ENCODE results near the gene SDK1.

The SDK1 gene

GRCh38 chr7:3300651-3301448 is at the start of gene SDK1:
TSS of gene SDK1 (plus strand) at chr7:3301252. CDS start at chr7:3301587, 335 bp downstream.
- H2AFZ ChIP-seq = peak within 1 kb of the TSS; percentile 86
- H3K4me3 ChIP-seq (ENCODE audit: low read depth, low read length) = peak within 1 kb of the TSS; percentile 48
- H3K4me2 ChIP-seq (ENCODE audit: low read length) = peak within 1 kb of the TSS; percentile 80
- H3K36me3 ChIP-seq (ENCODE audit: control insufficient read depth, insufficient read depth, low read length) = no peaks in the 10 kb centered on the region
- peaks cover 6% of the 10 kb centered on the region for H3K4me1 ChIP-seq
- H3K9me3 ChIP-seq (ENCODE audit: control insufficient read depth, low read length) = no peaks in the 10 kb centered on the region
- H3K79me2 ChIP-seq = no peaks in the 10 kb centered on the region
- TF ChIP-seq CTCF (IDR thresholded peaks at IDR 0.05) = peak; percentile 92
- peak within 1 kb of the TSS; percentile 31 for H3K27ac ChIP-seq
- no peak within 1 kb of the TSS for H3K9ac ChIP-seq
- no peaks in the 10 kb centered on the region for H3K27me3 ChIP-seq (ENCODE audit: control insufficient read depth, insufficient read depth, low read length)

GRCh38 chr7:3254718-3255117 is 46.3 kb upstream of the SDK1 start:
- Histone ChIP-seq H3K9me3 (ENCODE audit: control insufficient read depth, low read length) (no peaks in the 10 kb centered on the region), H3K79me2 (no peaks in the 10 kb centered on the region), H3K9ac (no peak overlapping the region), H3K4me3 (ENCODE audit: low read depth, low read length) (no peak overlapping the region), H3K27me3 (ENCODE audit: control insufficient read depth, insufficient read depth, low read length) (no peaks in the 10 kb centered on the region), H3K4me2 (ENCODE audit: low read length) (no peak overlapping the region), H3K4me1 (no peaks in the 10 kb centered on the region), H2AFZ (no peak overlapping the region), H3K27ac (no peak overlapping the region), H3K36me3 (ENCODE audit: control insufficient read depth, insufficient read depth, low read length) (no peaks in the 10 kb centered on the region)
- no peak for TF ChIP-seq CTCF (IDR thresholded peaks at IDR 0.05)

GRCh38 chr7:3259711-3260400 is 41.2 kb upstream of the SDK1 start:
- no peaks in the 10 kb centered on the region for H3K4me1 ChIP-seq
- H3K4me3 ChIP-seq (ENCODE audit: low read depth, low read length) = no peak overlapping the region
- no peaks in the 10 kb centered on the region for H3K79me2 ChIP-seq
- no peak overlapping the region for H3K27ac ChIP-seq
- no peak for TF ChIP-seq CTCF (IDR thresholded peaks at IDR 0.05)
- H3K36me3 ChIP-seq (ENCODE audit: control insufficient read depth, insufficient read depth, low read length) = no peaks in the 10 kb centered on the region
- no peak overlapping the region for H3K9ac ChIP-seq
- no peaks in the 10 kb centered on the region for H3K27me3 ChIP-seq (ENCODE audit: control insufficient read depth, insufficient read depth, low read length)
- no peaks in the 10 kb centered on the region for H3K9me3 ChIP-seq (ENCODE audit: control insufficient read depth, low read length)
- H3K4me2 ChIP-seq (ENCODE audit: low read length) = no peak overlapping the region
- H2AFZ ChIP-seq = no peak overlapping the region

- Histone ChIP-seq H3K9me3 (ENCODE audit: control insufficient read depth, low read length) (no peaks in the 10 kb centered on the region), H3K4me2 (ENCODE audit: low read length) (peak overlapping the region; percentile 17), H3K4me3 (ENCODE audit: low read depth, low read length) (no peak overlapping the region), H3K9ac (no peak overlapping the region), H3K36me3 (ENCODE audit: control insufficient read depth, insufficient read depth, low read length) (no peaks in the 10 kb centered on the region), H3K27ac (no peak overlapping the region), H2AFZ (no peak overlapping the region), H3K4me1 (no peaks in the 10 kb centered on the region), H3K27me3 (ENCODE audit: control insufficient read depth, insufficient read depth, low read length) (no peaks in the 10 kb centered on the region), H3K79me2 (no peaks in the 10 kb centered on the region)
- TF ChIP-seq CTCF (IDR thresholded peaks at IDR 0.05) = no peak
These were observed 40.7 kb upstream of the SDK1 start for GRCh38 chr7:3260401-3260715.

Data from parathyroid adenoma (tissue), 2 donors.